Left ventricle myocardium superior (tissue), 1 donor: ENCODE data around the gene AMN. TPM values are rescaled to one million over a fixed set of nuclear protein-coding genes. Genes with fewer than 3 reads are reported as not detected.
"Not testable (repeated sequence)": the region's sequence is repeated elsewhere in the genome, so short reads cannot be mapped to it uniquely, and the experiment has no call there.

Experiments
- ATAC-seq: fragments of 200-7000 bp; cut with Tn5 transposase; one replicate; pipeline ENCODE4 v1.9.1; 2020; ENCODE audit warnings: mild to moderate bottlenecking, moderate library complexity
- DNase-seq: peaks from one replicate; pipeline ENCODE4 v3.0.0-alpha.2; 2020
- intact Hi-C: fragments of 100-400 bp; cut with micrococcal nuclease; formaldehyde crosslinking; loops from one replicate; pipeline ENCODE4 v1.11.0; 2022
- long read RNA-seq: library from polyadenylated mRNA; unstranded; transcript quantifications from one replicate; pipeline ENCODE4 v2.0.0, GENCODE V29; 2021
- total RNA-seq: library from RNA; stranded (reverse); fragmentation: NEBNext Ultra II Directional; extraction: Animal tissue kit (Norgen Biotek cat#: 25700); gene quantifications from one replicate; pipeline ENCODE4 v1.2.1, GENCODE V29; 2021
- donor health status: DM: no; HTN: yes; CAD: no; lungs with severe emphysema.

Gene AMN
- total RNA-seq = not detected
- long read RNA-seq = 0 reads

DNA sequence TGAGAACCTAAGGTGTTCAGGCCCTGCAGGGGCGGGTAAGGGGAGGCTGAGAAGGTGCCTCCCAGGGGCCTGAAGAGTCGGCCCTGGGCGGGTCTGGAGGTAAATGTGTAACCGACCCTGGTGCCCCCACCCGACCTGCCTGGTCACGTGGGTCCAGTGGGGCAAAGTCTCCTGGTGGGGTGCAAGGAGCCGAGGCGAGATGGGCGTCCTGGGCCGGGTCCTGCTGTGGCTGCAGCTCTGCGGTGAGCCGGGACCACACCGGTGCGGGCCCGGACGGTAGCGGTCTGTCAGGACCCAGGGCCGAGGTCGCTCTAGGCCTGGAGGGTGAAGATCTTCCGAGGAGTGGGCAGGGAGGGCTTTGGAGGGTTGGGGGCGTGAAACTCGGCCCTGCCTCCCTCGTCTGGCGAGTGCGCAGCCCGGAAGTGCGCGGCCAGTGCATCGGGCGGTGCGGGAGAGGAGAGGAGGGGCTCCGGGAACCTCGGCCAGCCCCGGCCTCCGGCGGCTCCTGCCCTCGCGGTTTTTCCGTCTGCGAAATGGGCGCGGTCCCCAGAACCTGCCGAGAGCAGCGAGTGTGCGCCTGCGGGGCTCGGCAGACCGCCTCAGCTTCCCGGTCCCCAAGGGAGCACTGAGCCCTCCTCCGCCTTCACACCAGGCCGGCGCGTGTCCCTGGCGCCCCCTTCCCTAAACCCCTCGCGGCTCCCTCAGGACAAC is at the start of gene AMN:
Gene AMN, plus strand, starts transcription at position 174 of the 711 bp plus-strand sequence. Its CDS starts 26 bp downstream, at position 200.
- no peak for ATAC-seq
- intact Hi-C loops = no loop called here
- no peak for DNase-seq

DNA sequence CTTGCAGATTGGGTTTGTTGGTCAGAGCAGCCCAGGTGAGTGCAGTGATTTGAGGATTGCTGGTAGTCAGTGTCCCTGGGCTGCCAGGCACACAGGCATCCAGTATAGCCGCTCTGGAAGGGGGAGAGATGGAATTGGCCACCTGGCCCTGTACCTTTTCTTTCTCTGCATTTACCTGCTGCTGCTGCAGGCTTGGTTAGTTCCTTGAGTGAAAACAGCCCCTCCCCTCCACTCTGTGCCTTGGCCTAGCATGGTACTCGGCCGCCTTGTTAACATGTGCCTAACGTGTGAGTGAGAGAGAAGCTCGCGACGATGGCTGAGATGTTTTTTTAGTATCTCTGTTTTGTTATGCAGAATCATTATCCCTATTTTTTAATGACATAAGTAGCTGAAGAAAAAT is 49.3 kb upstream of the AMN start:
- intact Hi-C loops = no loop called here

DNA sequence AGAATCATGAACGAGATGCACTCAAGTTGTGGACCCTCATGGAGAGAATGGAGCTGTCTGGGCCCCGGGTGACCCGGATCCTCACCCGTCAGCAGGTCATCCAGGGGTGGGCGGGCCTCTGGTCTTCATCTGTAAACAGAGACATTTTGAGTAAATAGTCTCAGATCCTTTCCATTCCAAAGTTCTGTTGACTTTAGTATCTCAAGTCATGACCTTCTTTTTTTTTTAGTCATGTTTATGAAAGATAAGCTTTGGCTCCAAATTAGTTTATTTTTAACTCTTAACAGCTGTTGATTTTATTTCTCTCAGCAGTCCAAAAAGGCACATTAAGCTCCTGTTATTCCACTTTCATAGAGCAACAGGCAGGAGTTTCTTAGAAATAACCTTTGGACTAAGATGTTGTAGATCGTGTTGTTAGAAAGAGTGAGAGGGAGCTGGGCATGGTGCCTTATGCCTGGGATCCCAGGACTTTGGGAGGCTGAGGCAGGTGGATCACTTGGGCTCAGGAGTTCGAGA is 48.9 kb upstream of the AMN start:
- ATAC-seq (no peak), DNase-seq (no peak)
- intact Hi-C loops = no loop called here

More for the DNA sequence above, 49.3 kb upstream of the AMN start:
- DNase-seq (no peak), ATAC-seq (no peak)

DNA sequence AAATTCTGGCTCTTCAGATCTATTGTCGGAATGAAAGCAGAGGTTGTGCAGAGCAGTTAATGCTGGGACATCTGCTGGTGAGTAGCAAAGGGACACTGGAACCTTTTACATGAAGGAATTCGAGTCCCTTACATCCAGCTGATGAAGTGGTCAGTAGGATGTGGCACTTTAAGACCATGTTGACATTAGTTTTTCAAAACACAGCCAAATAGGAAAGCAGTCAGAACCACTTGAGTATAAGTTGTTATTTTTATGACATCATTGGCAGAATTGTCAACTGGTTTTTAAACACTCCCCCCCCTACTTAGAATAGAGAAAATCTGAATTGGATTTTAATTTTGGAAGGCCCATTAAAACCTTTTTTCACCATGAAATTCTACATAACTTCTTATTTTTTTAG is 46.8 kb upstream of the AMN start:
- intact Hi-C loops = no loop called here
- DNase-seq = no peak
- no peak for ATAC-seq

DNA sequence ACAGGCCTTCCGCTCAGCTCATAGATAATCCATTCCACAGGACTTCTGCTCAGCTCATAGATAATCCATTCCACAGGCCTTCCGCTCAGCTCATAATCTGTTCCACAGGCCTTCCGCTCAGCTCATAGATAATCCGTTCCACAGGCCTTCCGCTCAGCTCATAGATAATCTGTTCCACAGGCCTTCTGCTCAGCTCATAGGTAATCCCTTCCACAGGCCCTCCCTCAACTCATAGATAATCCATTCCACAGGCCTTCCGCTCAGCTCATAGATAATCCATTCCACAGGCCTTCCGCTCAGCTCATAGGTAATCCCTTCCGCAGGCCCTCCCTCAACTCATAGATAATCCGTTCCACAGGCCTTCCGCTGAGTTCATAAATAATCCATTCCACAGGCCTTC is 45.0 kb upstream of the AMN start:
- DNase-seq, intact Hi-C loops, ATAC-seq: not testable (repeated sequence)

DNA sequence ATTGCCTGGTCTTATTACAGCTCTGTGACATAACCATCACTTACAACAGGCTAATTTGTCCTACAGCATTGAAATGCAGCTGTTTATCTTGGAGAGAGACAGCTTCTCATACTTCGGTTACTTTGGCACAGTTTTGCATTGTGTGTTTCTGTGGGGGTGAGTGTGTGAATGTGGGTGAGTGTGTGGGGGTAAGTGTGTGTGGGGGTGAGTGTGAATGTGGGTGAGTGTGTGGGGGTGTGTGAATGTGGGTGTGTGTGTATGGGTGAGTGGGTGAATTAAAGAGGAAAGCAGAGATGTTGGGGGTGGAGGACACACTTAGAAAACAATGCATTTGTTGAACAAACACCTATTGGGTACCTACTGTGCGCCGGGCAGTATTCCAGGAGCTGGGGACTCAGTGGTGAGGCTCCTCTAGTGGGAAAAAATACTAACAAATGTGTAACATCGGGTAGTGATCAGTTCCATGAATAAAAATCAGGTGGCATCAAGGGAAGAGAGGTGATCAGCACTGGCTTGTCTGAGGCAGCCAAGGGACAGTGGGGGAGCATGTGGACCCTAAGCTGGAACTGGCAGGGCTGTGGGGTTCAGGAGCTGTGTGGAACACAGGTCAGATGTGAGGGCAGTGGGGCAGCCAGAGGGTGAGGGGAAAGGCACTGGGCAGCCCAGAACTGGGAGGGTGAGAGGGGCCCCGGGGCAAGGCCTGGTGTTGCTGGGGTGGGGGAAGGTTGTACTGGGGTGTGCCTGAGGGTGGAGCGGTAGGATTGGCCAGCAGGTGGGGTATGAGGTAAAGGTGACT is 44.1 kb upstream of the AMN start:
- intact Hi-C loops = no loop called here
- ATAC-seq = no peak
- no peak for DNase-seq

DNA sequence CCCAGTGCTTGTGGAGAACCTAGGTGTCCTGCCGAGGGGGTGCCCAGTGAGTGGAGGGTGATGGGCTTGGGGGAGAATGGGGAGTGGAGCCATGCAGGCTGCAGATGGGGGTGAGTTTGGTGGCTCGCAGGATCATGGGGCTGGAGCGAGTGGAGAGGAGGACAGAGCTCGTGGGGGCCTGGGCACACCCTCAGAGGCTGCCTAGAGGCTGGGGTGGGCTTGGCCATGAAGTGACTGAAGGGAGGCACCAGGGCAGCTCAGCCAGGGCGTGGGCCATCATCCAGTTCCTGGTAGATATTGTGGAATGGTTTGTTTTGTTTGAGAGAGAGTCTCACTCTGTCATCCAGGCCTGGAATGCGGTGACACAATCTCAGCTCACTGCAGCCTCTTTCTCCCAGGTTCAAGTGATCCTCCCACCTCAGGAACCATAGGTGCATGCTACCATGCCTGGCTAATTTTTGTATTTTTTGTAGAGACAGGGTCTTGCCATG is 43.4 kb upstream of the AMN start:
- DNase-seq = no peak
- ATAC-seq = no peak
- intact Hi-C loops = no loop called here

DNA sequence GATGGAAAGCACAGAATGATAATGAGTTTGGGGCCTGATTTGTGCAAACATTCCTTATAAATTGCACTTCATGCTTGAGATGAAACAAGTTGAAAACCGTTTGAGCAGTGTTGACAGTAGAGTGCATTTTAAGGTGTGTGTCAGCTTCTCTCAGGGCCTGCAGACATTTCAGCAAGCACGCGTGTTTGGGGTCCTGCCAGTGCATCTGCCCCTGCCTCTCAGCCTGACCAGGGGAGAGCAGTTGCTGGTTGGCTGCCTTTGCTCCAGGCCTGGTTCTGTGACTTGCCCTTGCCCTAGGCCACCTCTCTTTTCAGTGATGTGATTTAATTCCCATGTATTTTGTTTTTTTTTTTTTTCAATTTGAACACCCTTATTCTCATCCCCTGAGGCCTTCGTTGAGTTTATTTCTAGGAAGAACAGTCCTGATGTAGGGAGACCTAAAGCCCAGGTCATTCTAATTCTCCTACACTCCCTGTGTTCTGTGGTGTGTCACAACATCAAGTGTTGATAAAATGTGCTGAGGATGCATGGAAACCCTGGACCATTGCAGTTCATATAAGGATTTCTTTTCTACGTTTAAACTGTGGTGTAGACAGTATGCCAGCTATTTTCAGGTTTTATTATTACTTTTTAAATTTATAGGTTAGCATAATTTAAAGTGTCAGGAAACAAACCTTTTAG is 40.1 kb upstream of the AMN start:
- DNase-seq (no peak), ATAC-seq (no peak)
- intact Hi-C loops = no loop called here

DNA sequence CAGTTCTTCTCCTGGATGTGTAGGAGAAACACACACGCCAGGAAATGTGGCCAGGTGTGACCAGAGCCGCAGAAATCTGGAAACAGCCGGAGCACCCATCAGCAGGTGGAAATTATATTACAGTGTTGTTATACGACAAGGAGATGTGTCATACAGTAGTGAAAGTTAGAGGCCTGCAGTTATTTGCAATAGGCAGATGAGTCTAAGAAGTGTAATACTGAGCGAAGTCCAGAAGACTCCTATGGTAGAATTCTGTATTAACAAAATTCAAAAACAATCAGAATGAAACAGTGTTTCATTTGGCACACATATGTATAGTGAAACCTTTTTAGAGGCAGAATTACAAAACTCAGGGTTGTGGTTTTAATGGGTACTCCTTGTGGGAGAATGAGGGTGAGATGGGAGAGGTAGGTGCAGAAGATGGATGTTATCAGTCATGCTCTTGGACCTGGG is 39.3 kb upstream of the AMN start:
- ATAC-seq (no peak), DNase-seq (no peak)
- intact Hi-C loops = no loop called here

DNA sequence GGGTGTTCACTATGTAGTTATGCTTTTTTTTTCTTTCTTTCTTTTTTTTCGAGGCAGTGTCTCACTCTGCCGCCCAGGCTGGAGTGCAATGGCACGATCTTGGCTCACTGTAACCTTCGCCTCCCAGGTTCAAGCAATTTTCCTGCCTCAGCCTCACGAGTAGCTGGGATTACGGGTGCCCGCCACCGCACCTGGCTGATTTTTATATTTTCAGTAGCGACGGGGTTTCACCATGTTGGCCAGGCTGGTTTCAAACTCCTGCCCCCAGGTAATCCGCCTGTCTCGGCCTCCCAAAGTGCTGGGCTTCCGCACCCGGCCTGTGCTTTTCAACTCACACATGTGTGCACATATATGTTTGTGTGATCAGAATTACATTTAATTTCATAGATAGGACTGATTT is 38.9 kb upstream of the AMN start:
- no peak for ATAC-seq
- no peak for DNase-seq
- intact Hi-C loops = no loop called here

DNA sequence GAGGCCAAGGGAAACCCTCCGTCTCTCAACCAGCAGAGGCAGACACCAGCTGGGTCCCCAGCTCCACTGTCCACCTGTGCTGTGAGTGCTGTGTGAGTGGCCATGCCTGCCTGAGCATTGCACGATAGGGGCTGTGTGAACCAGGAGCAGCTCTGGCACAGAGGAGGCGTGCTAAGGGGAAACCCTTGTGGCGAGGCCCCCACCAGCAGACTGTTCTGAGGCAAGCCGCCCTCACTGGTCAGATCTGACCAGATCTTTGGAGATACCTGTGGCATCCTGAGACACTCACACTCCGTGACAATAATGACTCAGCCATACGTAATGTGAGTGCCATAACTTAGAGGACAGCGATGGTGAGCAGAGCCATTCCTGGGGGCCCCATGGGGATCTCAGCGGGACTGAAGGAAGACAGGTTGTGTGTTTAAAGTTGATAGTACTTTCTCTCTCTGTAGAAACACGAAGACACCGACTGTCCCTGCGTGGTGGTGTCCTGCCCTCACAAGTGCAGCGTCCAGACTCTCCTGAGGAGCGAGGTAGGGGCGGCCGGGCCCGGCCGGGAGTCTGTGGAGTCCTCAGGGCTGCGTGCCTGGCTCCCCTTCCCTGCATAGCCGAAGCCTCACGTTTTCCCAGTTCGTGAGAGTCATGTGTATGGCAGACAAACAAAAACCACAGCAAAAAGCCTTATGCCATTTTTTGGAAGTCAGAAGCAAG is 36.6 kb upstream of the AMN start:
- ATAC-seq (no peak), DNase-seq (no peak)
- intact Hi-C loops = no loop called here

DNA sequence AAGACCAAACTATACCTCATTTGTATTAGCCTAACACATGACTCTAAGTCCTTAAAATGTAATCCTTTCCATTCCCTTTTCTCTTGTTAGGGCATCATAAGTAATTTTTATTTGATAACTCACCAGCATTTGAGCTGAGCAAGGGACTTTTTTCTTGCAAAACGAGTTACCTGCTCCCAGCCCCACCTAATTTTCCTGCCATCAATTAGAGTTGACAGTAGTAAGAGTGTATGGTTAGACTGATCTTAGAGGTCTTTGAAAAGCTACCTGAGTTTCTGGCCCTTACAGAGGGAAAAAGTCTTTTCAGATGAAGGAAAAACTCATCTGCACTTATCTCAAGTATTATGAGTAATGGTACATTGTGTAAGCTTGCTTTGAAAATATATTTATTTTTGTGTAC is 33.7 kb upstream of the AMN start:
- ATAC-seq (no peak), DNase-seq (no peak)
- intact Hi-C loops = no loop called here

DNA sequence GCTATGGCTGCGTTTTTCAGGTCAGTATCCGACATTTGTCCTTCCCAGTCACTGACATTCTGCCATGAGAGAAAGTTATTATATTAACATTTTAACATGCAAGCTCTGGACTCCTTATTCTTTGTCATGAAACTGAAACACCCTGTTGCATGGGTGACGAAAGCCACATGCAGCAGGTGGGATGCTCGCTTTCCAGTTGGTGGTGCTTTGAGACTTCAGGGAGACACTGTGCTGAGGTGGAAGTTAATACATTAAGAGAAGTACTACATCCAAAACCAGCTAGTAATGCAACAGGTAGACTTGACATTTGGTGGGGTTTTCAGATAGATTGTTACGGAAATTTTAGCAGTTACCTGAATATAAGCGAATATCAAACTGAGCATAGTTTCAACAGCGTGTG is 32.8 kb upstream of the AMN start:
- DNase-seq = no peak
- intact Hi-C loops = no loop called here
- no peak for ATAC-seq

DNA sequence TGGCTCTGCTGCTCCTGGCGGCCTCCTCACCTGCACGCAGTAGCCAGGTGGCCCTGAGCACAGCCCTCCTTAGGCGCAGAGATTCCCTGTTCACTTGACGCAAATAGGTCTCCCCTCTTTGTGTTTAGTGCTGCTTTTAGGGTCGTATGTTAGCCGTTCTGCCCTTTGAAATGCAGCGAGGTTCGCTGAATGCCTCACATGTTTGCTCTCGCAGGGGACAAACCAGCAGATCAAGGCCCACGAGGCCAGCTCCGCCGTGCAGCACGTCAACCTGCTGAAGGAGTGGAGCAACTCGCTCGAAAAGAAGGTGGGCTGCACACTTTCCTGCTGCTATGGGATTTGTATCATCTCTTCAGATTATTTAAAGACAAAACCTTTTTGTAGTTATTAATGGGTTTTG is 31.4 kb upstream of the AMN start:
- DNase-seq = no peak
- no peak for ATAC-seq
- intact Hi-C loops = no loop called here

DNA sequence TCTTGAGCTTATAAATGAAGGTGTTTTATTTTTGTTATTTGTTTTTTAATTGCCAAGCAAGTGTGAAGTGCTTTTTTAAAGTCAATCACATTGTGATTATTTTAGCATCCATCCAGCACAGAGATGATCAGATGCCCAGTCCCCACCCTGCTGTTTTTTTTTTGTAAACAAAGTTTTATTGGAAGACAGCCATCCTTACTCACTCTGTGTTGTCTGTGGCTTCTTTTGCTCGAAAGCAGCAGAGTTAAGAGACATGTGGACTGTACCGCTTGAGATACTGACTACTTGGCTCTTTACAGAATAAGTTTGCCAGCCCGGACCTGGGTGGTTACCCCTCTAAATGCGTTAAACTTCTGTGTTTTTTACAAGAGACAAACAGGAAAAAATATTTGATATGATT is 30.9 kb upstream of the AMN start:
- ATAC-seq = no peak
- no peak for DNase-seq
- intact Hi-C loops = no loop called here

DNA sequence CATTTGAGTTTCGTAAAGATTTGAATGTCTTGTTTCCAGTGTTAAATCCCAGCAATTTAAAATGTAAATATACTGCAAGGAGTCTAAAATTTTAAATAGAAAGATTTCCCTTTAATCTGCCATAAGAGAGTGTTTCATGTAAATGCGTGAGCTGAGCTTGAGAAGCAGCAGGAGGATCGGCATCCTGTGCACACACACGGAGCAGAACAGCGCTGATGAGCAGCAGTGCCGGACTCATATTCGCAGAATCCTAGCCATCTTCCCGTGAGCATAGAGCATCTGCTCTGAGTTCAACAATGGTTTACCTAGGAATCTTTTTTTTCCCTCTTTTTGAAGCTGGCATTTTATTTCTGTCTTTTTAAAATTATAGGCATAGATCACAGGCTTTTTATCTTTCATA is 29.8 kb upstream of the AMN start:
- intact Hi-C loops = no loop called here
- ATAC-seq = no peak
- DNase-seq = no peak

DNA sequence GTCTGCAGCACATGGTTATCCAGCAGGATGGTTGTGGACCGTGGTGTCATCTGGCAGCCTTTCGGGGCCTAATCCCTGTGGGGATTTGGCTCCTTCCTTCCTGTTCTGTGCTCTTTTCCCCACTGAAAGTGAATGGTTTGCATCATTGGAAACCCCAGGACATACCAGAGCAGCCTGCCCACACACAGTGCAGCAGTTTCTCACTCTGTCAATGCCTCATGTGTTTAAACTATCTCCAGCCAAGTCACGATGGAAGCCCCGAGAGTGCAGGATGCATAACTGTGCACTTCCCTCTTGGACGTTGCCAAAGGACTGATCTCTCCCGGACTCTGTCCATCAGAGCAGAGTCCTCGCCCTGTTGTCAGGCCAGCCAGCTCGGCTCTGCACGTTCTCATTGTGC is 29.0 kb upstream of the AMN start:
- intact Hi-C loops = no loop called here
- DNase-seq = peak; percentile 44
- peak; percentile 79 for ATAC-seq

DNA sequence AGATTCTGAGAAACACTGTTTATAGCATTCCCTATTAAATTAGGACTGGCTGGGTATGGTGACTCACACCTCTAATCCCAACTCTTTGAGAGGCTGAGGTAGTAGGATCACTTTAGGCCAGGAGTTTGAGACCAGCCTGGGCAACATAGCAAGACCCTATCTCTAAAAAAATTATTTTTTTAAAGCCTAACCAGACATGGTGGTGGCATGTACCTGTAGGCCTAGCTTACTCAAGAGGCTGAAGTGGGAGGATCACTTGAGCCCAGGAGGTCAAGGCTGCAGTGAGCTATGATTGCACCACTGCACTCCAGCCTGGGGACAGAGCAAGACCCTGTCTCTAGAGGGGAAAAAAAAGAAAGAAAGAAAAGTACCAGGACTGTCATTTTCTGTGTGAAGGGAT is 25.7 kb upstream of the AMN start:
- DNase-seq, ATAC-seq, intact Hi-C loops: not testable (repeated sequence)

DNA sequence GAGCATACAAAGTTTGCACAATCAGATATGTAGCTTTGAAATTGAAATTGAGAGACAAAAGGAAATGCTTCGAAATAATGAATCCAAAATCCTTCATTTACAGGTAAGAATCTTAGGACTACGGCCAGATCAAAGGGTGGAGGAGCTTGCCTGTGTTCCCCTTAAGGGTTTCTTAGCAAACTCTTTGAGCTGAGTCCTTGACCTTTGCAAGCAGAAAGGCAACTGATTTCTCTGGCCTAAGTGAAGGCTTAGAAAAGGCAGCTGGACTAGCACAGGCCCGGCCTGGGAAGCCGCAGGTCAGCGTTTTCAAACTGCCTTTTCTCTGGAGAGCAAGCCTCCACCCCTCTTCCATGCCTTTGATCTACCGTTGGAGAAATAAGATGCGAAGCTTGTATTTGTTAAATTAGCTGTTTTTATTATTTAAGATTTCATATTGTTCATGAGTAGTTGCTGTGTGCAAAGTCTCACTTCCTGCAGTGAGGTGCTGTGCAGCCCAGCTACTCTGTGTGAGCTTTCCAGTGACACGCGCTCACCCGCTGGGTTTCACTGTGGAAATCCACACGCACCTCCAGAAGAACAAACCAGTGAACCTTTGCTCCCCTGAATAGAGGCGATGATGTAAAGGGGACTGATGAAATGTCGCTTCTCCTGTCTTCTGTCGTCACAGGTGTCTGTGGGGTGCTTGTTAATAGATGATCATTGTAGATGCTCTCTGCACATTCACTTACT is 25.0 kb upstream of the AMN start:
- intact Hi-C loops = no loop called here
- ATAC-seq (no peak), DNase-seq (no peak)
